EH (cell line): ENCODE results near the gene SBK3.
"Not testable (repeated sequence)": the region's sequence is repeated elsewhere in the genome, so short reads cannot be mapped to it uniquely, and the experiment has no call there.

Experiments
- DNase-seq: peaks from one replicate; pipeline ENCODE4 v3.0.0-alpha.2; 2015; ENCODE audit warnings: low read depth

SBK3 gene, protein sequence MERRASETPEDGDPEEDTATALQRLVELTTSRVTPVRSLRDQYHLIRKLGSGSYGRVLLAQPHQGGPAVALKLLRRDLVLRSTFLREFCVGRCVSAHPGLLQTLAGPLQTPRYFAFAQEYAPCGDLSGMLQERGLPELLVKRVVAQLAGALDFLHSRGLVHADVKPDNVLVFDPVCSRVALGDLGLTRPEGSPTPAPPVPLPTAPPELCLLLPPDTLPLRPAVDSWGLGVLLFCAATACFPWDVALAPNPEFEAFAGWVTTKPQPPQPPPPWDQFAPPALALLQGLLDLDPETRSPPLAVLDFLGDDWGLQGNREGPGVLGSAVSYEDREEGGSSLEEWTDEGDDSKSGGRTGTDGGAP

DNA sequence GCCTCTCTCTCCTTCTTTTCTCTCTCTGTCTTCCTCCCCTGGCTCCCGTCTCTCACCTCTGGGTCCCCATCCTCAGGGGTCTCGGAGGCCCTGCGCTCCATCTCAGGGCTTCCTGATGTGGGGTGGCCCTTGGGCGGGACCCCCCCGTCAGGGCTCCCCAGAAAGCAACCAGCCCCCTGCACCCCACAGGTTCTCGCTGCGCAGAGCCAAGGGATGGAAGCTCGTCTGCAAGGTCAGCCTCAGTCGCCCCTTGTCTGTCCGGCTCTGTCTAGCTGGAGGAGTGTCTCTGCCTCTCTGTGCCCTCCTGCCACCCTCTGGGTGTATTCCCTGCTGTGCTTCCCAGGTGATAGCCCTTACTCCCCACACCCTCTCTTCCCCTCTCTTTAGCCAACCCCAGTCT lies at the start of gene SBK3:
Gene SBK3 (minus strand): TSS at position 101 of the 400 bp plus-strand sequence. CDS start 0 bp downstream, at position 101.
- DNase-seq, result no peak

DNA sequence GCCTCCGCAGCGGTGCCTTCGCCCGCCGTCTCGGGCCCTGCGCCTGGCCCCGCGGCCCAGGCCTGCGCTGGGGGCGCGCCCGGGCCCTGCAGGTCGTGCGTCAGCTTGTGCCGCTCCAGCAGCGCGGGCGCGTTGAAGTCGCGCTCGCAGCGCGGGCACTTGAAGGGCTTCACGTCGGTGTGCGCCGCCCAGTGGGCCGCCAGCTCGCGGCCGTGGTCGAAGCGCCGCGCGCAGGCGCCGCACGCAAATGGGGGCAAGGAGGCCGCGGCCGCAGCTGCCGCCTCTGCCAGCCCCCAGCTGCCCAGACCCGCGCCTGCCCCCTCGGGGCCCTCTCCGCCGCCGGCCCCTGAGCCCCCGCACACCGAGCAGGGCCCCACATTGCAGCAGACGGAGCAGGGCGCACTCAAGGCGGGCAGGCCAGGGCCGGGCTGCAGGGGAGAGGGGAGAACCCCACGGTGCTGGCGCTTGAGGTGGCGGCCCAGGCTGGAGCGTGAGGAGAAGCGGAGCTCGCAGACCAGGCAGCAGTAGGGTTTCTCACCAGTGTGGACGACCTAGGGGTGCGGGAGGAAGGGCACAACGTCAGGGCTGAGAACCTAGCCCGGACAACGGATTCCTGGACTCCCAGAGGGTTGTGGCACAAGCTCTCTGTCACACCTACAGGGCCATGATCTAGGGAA lies 47.9 kb upstream of the SBK3 start:
- no peak for DNase-seq

DNA sequence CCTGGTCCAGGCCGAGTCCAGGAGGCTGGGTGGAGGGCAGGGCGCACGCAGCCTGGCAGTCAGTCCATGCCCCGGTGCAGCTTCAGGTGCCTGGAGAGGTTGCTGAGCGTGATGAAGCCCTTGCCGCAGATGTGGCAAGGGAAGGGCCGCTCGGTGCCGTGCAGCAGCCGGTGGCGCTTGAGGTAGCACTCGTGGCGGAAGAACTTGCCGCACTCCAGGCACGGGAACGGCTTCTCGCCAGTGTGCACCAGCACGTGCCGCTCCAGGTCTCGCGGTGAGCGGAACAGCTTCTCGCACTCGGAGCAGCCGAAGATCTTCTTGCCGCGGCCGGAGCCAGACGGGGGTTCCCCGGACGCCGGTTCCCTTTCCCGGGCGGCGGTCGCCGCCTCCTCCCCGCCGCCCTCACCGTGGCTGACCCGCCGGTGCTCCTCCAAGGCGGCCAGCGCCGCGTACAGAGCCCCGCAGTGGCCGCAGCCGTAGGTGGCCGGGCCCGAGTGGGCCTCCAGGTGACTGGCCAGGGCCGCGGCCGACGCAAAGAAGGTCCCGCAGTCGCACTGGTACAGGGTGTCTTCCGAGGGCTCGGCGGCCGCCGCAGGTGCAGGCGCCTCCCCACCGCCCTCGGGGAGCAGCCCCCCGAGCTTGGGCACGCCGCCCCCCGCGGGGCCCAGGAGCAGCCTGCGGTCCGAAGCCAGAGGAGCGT lies 47.2 kb upstream of the SBK3 start:
- no peak for DNase-seq

DNA sequence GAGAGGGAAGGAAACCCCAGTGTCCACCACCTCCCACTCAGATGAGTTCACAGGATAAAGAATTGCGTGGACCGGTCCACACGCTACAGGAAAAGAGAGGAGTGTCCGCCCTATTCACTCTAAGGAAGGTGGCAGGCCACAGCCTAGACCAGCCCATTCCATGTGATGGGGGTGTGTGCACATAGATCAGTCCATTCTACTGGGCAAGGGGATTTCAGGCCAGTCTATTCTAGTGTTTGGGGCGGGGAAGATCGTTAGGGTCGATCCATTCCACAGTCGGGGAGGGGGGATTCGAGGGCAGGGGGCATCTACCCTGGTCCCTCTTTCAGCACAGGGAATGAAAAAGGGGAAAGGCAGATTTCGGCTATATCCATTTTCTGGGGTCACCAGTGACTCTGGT lies 46.2 kb upstream of the SBK3 start:
- DNase-seq, result no peak

DNA sequence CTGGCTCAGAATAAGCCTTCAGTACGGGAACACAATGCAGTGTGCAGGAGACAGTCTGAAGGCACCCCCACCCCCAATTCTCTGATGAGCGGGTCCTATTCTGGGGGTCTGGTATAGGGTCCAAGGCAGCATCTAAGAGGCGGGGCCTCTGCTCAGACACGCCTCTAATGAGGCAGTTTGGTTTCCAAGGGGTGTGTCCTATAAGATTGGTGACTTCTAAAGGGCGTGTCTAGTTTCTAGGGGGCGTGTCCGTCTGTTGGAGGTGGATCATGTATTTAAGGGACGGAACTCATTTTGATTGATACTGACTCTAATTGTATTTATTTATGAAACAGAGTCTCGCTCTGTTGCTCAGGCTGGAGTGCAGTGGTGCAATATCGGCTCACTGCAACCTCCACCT lies 45.3 kb upstream of the SBK3 start:
- DNase-seq, result peak; percentile 29

DNA sequence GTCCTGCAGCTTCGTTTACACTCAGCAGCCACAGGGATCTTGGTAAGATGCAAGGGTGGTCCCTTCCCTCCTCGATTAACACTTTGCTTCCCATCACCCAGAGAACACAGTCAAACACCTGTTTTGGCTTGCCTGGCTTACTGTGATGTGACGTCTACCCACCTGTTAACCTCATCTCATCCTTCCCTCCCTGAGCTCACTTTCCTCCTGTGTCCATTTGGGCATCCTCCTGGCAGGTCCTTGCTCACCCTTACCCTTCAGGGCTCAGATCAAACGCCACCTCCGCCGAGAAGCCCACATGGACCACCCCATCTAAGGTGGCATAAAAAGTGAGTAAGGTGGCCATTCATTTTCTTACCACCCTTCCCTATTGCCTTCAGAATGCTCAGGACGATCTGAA lies 44.8 kb upstream of the SBK3 start:
- DNase-seq, result no peak

DNA sequence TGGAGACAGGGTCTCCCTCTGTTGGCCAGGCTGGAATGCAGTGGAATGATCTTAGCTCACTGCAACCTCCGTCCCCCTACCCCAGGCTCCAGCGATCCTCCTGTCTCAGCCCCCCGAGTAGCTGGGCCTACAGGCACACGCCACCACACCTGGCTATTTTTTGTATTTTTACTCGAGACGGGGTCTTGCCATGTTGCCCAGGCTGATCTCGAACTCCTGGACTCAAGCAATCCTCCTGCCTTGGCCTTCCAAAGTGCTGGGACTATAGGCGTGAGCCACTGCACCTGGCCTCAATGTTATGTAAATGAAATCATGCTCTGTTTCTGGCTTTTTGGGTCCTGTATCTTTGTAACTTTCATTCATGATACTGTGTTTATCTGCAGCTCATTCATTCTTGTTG lies 43.4 kb upstream of the SBK3 start:
- DNase-seq, result no peak

DNA sequence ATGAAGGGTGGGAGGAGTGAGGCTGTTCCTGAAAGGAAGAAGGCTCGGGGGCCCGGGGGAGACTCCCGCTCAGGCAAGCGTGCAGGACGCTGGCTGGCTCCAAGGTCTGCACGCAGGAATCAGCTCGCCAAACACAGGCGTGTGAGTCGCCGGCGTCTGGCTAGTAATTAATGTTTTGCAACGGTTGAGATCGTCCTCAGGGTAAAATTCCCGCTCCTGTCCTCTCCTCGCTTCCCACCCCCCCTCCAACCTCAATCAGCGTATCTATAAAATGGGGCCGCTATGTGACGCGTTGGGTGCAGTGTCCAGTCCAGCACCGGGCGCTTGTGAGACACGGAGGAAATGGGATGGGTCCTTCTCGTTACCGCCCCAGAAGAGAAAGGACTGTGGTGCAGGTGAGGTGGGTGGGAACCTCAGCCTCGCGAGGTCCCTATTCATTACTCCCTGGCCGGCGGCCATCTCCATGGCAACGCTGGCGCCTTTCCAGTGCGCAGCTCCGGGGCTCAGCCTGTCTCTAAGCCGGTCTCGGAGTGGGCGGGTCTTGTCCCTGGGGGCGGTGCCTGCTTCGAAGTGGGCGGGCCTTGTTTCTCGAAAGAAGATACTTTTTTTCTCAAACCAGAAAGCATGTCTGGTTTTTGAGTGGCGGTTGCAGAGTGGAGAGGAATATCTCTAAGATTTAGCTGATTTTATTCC lies 41.8 kb upstream of the SBK3 start:
- peak; percentile 89 for DNase-seq

DNA sequence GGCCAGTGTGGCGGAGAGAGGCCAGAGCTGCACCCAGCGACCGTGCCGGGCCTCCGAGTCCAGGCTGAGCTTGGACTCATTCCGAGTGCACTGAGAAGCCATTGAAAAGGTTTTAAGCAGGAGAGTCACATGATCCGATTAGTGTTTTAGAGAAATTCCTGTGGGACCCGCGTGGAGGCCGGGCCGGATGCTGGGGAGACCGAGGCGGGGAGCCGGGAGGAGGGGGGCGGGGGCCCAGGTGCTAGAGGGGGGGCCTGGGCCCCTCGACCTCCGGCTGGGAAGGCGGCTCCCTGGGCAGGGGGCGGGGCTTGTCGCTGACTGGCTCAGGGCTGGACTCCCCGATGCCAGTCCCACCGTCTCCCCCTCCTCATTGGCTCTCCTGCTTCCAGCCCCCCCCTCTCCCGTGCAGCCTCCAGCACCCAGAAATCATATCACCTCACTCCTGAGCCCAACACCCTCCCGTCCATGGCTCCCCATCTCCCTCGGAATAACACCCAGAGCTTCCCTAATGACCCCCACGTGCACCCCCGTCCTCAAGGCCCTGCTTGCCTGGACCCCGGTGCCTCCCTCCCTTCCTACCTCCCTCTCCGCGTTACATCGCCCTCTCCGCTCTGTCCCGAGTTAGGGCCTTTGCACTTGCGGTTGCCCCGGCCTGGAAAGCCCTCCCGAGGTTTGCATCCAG lies 40.5 kb upstream of the SBK3 start:
- peak; percentile 67 for DNase-seq

DNA sequence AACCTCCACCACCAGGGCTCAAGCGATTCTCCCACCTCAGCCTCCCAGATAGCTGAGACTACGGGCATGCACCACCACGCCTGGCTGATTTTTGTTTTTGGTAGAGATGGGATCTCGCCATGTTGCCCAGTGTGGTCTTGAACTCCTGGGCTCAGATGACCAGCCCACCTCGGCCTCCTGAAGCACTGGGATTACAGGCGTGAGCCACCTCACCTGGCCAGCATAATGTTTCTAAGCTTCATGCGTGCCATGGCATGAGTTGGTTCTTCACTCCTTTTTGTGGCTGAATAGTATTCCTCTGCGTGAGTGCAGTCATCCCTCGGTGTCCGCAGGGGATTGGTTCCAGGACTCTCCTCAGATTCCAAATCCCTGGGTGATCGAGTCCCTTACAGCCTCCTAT lies 39.5 kb upstream of the SBK3 start:
- no peak for DNase-seq

DNA sequence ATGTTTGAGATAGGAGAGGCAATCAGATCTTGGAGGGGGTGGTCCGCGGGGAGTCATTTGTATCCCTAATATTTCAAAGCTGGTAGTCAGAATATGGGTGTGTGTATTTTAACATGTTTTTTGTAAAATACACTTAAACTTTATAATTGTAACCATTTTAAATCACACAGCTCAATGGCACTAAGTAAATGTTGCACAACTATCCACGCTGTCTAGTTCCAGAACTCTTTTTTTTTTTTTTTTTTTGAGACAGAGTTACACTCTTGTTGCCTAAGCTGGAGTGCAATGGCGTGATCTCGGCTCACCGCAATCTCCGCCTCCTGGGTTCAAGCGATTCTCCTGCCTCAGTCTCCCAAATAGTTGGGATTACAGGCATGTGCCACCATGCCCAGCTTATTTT lies 38.6 kb upstream of the SBK3 start:
- DNase-seq, result not testable (repeated sequence)

DNA sequence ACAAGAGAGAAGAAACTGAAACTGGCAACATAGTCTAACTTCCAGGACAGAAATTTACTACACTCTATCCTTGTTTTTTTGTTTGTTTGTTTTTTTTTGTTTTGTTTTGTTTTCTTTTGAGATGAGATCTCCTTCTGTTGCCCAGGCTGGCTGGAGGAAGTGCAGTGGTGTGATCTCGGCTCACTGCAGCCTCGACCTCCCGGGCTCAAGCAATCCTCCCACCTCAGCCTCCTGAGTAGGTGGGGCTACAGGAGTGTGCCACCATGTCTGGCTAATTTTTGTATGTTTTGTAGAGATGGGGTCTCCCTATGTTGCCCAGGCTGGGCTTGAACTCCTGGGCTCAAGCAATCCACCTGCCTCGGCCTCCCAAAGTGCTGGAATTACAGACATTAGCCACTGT lies 36.9 kb upstream of the SBK3 start:
- DNase-seq, result not testable (repeated sequence)

DNA sequence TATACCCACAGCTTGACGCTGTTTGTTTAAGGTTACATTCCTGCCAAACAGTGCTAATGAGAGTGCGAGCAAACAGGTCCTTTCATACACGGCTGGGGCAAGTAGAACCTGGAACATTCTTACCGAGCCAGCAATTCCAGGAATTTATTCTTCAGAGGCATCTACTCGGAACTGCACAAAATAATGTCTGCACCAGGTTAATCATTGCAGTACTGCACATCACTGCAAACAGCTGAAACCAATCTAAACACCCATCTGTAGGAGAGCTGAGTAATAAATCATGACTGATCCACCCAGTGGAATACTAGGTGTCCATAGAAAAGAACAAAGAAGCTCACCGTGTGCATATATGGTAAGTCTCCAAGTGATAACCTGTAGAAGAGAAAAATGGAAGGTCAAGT lies 36.5 kb upstream of the SBK3 start:
- DNase-seq, result no peak

DNA sequence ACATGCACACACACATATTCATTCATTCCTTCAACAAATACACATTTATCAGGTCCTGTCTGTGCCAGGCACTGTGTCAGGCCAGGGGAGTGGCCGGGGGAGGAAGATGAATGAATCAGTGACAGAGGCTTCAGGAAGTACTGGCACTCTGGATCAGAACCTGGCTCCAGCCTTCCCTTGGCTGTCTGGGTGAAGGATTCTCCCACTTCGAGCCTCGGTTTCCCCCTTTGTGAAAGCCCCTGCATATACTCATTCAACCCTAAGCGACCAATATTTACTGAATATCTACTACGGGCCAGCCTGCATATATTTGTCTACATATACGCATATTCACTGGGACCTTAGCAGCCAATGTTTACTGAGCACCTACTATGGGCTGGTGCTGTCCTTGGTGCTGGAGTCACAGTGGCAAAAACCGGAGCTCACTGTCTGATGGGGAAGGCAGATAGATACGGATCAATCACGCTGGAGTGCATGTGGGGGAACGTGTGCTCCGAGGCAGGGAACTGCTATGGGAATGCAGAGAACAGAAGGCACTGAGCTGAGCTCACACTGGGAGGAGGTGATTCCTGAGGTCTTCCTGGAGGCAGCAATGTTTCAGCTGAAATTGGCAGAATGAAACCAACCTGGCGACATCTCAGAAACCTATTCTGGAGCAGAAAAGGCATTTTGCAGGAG lies 35.9 kb upstream of the SBK3 start:
- peak; percentile 14 for DNase-seq

DNA sequence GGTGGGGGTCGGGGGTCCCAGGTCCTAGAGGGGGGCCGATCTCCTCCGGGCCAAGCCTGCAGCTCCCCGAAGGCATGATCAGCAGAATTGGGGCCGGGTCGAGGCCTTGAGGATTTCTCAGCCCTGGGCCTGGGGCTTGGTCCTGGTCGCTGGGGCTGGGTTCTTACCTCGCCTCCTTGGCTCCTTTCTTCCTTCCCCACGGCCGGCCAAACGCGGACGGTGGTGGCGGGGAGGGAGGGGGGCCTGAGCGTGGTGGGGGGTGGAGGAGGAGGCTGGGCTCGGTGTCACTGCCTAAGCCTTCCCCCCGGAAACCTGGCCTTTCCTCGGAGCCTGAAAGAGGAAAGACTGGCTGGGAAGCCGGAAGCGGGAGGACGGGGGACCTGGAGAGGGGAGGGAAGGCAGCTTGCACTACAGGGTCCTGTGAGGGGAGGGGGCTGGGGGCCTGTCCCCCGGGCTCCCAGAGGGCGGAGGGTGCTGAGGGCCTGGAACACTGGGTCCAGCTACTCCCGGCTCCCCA lies 35.3 kb upstream of the SBK3 start, which contains the start of gene ZNF579:
Gene ZNF579 (minus strand): TSS at position 221 of the 517 bp plus-strand sequence. CDS start 1,209 bp downstream, outside the sequence.
- peak; percentile 88 for DNase-seq

DNA sequence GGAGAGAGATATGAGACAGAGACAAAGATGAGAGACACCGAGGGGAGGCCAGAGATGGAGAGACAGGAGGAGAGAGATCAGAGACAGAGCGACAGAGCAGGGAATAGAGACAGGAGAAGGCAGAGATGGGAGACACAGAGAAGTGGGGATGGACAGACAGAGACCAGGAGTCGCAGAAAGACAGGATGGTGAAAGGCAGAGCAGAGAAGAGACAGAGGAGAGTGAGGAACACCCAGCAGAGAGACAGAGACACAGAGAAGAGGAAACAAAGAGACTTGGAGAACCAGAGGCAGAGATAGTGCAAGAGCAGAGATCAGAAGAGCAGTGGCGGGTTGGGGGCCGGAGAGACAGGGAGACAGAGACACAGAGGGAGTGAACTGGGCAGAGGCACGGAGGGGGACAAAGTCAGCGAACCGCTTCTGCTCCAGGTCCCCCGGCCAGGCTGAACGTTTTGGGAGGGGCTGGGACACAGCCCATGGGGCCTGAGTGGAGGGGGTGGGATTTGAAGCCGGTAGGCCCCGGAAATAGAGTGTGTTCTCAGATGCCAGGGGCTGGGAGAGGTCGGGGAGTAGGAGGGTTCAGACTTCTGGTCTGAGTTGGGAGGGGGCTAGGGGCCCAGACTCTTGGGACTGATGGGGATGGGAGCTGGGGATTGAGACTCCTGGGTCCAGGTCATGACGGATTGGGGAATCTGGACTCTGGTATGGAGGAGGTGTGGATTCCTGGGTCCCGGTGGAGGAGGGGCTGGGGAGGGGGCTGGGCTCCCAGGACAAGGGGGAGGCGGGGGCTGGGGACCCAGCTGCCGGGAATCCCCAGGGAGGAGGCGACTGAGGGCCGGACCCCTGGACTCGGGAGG lies 34.7 kb upstream of the SBK3 start:
- DNase-seq, result peak; percentile 60

DNA sequence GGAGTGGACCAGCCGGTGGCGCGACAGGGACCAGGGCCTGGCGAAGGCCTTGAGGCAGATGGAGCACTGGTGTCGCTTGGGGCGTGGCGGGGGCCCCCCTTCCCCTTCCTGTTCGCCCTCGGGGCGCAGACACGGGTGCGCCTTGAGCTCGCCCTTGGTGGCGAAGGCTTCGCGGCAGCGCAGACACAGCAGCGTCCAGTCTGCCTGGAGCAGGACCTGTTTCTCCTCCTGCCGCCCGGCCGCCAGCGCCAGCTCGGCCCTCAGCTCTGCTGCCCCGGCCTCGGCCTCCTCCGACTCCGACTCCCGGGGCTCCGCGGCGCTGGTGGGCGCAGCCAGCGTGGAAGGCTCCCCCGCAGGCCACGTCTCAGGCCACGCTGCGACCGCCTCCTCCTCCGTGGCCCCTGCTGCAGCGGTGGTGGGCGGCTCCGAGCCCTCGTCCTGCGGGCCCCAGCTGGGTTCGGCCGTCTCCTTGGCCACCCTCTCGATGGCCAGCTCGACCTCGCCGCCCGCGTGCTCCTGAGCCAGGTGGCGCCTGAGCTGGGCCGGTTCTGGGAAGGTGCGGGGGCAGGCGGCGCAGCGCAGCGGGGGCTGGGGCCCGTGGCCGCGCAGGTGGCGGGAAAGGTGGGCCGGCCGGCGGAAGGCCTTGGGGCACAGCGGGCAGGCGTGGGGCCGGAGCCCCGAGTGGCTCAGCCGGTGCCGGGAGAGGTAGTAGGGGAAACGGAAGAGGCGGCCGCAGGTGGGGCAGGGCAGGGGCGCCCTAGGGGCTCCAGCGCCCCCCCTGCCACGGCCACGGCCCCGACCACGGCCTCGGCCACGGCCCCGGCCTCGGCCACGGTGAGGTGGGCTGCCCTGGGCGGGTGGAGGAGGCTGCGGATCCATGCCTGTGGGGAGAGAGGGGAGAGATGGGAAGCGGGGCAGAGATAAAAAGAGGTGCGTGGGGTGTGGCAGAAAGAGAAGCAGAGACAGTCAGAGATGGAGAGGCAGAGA lies 33.7 kb upstream of the SBK3 start:
- DNase-seq, result no peak

DNA sequence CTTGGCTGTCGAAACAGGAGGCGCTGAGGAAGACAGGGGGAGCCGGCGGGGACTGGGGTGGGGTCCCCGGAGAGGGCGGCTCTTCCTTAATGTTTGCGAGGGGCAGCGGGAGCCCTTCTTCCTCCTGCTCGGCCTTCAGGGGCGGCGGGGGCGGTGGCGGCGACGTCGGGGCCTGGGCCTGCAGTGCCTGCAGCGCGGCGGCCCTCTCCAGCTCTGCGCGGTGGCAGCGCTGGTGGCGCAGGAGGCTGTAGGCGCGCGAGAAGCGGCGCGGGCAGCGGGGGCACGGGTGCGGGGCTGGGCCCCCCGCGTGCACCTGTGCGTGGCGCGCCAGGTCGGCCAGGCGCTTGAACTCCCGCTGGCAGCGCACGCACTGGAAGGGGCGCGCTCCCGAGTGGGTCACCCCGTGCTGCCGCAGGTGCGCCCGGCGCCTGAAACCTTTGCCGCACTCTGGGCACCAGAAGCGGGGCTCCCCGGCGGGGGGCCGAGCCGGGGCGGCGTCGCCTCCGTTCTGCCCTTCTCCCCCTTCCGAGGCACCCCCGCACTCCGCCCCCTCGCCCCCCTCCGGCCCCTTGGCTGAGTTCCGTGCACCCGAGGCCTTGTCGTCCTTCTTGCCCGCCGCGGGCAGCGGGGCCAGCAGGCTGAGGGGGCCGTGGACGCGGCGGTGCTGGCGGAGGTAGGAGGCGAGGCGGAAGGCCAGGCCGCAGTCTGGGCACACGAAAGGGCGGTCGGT lies 32.9 kb upstream of the SBK3 start:
- no peak for DNase-seq
